ENCODE data around the gene LUC7L2. TPM values are rescaled to one million over a fixed set of nuclear protein-coding genes. Genes with fewer than 3 reads are reported as not detected.

LUC7L2 gene
- 46.5 and 50.9 TPM in 2 replicates for total RNA-seq

GRCh38 chr7:139359366-139360209 lies at the start of gene LUC7L2:
LUC7L2 (plus strand) TSS chr7:139359894; CDS start chr7:139360262, 368 bp downstream.

GRCh38 chr7:139341058-139341775 lies 18.5 kb upstream of the LUC7L2 start, which contains the start of gene FMC1:
FMC1 (plus strand) TSS chr7:139341337; CDS start chr7:139341385, 48 bp downstream.

Other genes with a start within 250 kb of the LUC7L2 start
- gene UBN2, start 128.7 kb upstream of the LUC7L2 start, total RNA-seq: 2.8 and 3.8 TPM in 2 replicates
- 8.2 and 9.2 TPM in 2 replicates for gene FMC1, start 18.6 kb upstream of the LUC7L2 start, total RNA-seq
- 13.9 and 17.0 TPM in 2 replicates for gene KLRG2, start 123.8 kb downstream of the LUC7L2 start, total RNA-seq
- not detected in 2 replicates for gene CLEC2L, start 163.8 kb downstream of the LUC7L2 start, total RNA-seq

All from airway epithelial cell (primary cell).